ENCODE data around the gene MMP21.

The MMP21 gene

DNA sequence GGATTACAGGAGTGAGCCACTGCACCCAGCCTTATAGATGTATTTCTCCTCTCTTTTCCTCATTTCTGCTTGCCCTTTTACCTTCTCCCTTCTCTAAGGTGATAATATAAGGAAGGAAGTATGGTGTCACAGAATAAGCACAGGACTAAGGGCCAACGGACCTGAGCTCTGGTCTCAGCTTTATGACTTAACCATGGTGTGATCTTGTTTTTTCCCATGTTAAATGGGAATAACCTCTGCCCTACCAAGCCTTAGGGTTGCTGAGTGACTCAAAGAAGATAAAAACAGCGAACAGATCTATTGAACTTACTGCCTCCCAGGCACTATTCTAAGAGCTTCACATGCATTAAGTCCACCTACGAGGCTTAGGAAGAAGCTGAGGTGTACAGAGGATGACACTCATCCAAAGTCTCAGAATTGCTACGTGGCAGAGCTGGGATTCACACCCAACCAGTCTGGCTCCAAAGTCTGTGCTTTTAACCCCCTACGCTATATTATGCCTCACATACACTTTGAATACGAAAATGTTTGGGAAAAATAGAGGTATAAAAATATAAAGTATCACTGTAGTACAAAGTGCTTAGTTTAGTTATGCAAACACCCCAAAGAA, 41.8 kb upstream of the MMP21 start:
- DNase-seq (ENCODE audit: extremely low spot score), result no peak
- ChIA-PET CTCF (no interaction called here), POLR2A (no interaction called here)

DNA sequence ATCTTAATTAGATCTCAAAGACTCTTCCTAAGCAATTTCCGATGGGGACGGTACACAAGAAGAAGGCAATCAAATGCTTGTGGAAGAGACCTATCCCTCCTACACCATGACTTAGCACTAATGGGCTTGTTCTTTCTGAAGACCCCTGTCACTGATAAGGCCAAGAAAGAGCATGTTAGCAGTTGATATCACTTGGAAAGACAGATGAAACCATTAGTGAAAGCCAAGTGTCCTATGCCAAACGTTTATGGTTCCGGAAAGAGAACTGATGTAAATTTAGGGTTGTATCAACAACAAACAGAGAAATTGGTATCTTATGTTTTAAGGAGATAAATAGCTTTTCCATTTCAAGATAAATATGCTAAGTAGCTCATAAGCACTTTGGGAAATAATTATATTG, 40.9 kb upstream of the MMP21 start:
- no peak for DNase-seq (ENCODE audit: extremely low spot score)
- TF ChIP-seq ELF4 (IDR thresholded peaks at IDR 0.05), result no peak
- CTCF ChIA-PET, result no interaction called here
- POLR2A ChIA-PET, result no interaction called here

More for the DNA sequence above, 41.8 kb upstream of the MMP21 start:
- TF ChIP-seq, protein P1, sequence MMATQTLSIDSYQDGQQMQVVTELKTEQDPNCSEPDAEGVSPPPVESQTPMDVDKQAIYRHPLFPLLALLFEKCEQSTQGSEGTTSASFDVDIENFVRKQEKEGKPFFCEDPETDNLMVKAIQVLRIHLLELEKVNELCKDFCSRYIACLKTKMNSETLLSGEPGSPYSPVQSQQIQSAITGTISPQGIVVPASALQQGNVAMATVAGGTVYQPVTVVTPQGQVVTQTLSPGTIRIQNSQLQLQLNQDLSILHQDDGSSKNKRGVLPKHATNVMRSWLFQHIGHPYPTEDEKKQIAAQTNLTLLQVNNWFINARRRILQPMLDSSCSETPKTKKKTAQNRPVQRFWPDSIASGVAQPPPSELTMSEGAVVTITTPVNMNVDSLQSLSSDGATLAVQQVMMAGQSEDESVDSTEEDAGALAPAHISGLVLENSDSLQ (IDR thresholded peaks at IDR 0.05), result no peak
- TF ChIP-seq CTBP1 (IDR thresholded peaks at IDR 0.05; ENCODE audit: borderline replicate concordance), result no peak
- no peak for TF ChIP-seq LEF1 (IDR thresholded peaks at IDR 0.05; ENCODE audit: borderline replicate concordance)

DNA sequence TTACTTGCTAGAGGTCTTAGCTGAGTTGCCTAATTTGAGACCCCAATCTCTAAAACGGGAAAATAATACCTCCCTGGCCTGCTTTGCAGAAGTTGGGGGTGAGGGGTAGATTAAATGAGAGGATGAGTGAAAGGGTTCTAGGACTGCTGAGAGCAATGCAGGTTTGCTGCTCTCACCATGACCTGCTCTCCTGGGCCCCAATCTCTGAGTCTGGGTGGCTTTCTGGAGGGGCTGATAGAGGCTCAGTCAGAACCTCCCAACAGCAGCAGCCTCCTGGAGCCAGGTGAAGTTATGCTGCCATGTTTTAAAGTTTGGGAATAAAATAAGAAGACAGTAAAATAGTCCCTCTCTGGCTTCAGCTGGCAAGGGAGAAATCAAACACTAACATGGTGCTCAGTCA, 40.1 kb upstream of the MMP21 start:
- TF ChIP-seq L3MBTL2 (conservative IDR thresholded peaks at IDR 0.05) (no peak), CTBP1 (IDR thresholded peaks at IDR 0.05; ENCODE audit: borderline replicate concordance) (no peak), TARDBP (IDR thresholded peaks at IDR 0.05) (no peak), BHLHE40 (IDR thresholded peaks at IDR 0.05; ENCODE audit: borderline replicate concordance) (no peak), ELF4 (IDR thresholded peaks at IDR 0.05) (no peak), ARNT (IDR thresholded peaks at IDR 0.05) (no peak), SUZ12 (IDR thresholded peaks at IDR 0.05) (no peak), HDGF (IDR thresholded peaks at IDR 0.05; ENCODE audit: borderline replicate concordance) (no peak), ZNF384 (IDR thresholded peaks at IDR 0.05) (no peak), NFRKB (IDR thresholded peaks at IDR 0.05) (no peak), FOXK2 (IDR thresholded peaks at IDR 0.05) (no peak), FOXM1 (IDR thresholded peaks at IDR 0.05; ENCODE audit: borderline replicate concordance) (no peak), LEF1 (IDR thresholded peaks at IDR 0.05; ENCODE audit: borderline replicate concordance) (no peak), FOXA1 (IDR thresholded peaks at IDR 0.05) (no peak)
- DNase-seq (ENCODE audit: extremely low spot score), result no peak
- CTCF ChIA-PET, result no interaction called here
- POLR2A ChIA-PET, result no interaction called here

DNA sequence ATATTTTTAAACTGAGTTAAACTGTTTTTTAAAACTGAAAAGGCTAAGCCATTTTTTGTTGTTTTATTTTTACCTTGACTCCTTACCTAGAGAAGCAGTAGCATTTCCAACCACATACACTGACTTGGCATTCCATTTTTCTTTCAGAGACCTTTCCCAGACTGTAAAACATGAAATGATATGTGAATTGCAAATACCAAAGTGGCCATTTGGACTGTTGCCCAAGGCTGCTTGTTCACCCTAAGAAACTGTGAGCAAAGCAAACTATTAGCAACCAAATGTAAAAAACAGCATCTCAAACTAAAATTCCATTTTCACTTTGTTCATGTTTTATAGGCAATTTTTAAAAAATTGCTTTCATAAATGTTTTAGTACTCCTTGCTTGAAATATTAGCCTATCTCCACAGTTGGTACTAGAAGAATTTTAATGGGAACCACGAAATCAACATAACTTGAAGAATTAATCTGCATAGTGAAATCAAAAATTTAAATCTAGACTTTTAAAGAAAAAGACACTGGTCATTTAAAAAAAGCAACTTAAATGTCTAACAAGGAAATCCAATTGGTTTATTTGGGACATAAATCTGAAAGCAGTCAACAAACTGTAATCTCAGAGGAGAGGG, 36.6 kb upstream of the MMP21 start:
- no peak for DNase-seq (ENCODE audit: extremely low spot score)
- CTCF ChIA-PET, result no interaction called here
- TF ChIP-seq ARNT (IDR thresholded peaks at IDR 0.05) (no peak), SP1 (IDR thresholded peaks at IDR 0.05) (no peak), ZNF384 (IDR thresholded peaks at IDR 0.05) (no peak), HDGF (IDR thresholded peaks at IDR 0.05; ENCODE audit: borderline replicate concordance) (no peak), CTBP1 (IDR thresholded peaks at IDR 0.05; ENCODE audit: borderline replicate concordance) (no peak), LEF1 (IDR thresholded peaks at IDR 0.05; ENCODE audit: borderline replicate concordance) (no peak), SUZ12 (IDR thresholded peaks at IDR 0.05) (no peak), FOXM1 (IDR thresholded peaks at IDR 0.05; ENCODE audit: borderline replicate concordance) (no peak), ELF4 (IDR thresholded peaks at IDR 0.05) (no peak), NFRKB (IDR thresholded peaks at IDR 0.05) (no peak), FOXA1 (IDR thresholded peaks at IDR 0.05) (no peak), BHLHE40 (IDR thresholded peaks at IDR 0.05; ENCODE audit: borderline replicate concordance) (no peak), FOXK2 (IDR thresholded peaks at IDR 0.05) (no peak)
- TF ChIP-seq, protein P1 (IDR thresholded peaks at IDR 0.05), result no peak
- POLR2A ChIA-PET, result no interaction called here

DNA sequence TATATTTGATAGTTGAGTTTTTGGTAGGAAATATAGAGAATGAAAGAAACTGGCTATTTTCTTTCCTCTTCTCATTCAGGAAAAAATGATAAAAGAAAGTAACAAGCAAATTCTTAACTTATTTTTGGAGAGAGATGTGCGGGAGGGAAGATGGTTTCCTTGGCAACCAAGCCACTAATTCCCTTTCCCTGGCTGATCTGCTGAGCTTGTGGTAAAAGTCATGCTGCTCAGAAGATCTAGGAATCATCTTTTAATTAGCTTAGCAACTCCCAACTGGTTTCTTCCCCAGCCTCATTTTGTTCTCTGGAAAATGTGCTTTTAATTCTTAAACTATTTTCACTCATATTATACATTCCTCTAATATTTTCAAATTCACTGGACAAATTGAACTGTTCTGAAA, 35.6 kb upstream of the MMP21 start:
- DNase-seq (ENCODE audit: extremely low spot score), result peak; percentile 9
- ChIA-PET CTCF (no interaction called here), POLR2A (no interaction called here)
- no peak for TF ChIP-seq FOXA1 (IDR thresholded peaks at IDR 0.05)
- TF ChIP-seq FOXM1 (IDR thresholded peaks at IDR 0.05; ENCODE audit: borderline replicate concordance), result no peak

DNA sequence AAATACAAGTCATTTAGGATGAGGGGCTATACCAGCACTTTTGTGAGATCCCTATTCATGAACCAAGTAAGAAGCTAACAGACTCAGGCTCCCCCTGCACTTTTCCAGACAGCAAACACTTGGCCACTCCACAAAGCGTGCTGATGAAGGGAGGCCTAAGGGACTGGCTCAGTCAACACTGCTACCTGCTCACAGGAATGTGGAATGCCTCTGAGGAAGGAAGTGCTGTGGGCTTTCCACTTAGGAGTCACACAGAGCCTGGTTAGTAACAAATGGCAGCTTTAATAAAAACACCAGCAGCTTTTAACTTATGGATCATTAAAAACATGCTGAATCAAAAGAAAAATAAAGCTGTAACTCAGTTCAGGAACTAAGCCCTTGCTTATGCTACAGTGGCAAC, 32.4 kb upstream of the MMP21 start:
- CTCF ChIA-PET, result no interaction called here
- no peak for DNase-seq (ENCODE audit: extremely low spot score)
- POLR2A ChIA-PET, result interaction anchor here (2.5 kb wide), 1 partner anchor 15 kb away, joined by 7 read pairs; the partner anchor contains the start of genes BCCIP and UROS
- TF ChIP-seq BHLHE40 (IDR thresholded peaks at IDR 0.05; ENCODE audit: borderline replicate concordance) (no peak), L3MBTL2 (conservative IDR thresholded peaks at IDR 0.05) (no peak), ELF4 (IDR thresholded peaks at IDR 0.05) (no peak), FOXA1 (IDR thresholded peaks at IDR 0.05) (no peak), SP1 (IDR thresholded peaks at IDR 0.05) (no peak)
- TF ChIP-seq, protein P1 (IDR thresholded peaks at IDR 0.05), result no peak

DNA sequence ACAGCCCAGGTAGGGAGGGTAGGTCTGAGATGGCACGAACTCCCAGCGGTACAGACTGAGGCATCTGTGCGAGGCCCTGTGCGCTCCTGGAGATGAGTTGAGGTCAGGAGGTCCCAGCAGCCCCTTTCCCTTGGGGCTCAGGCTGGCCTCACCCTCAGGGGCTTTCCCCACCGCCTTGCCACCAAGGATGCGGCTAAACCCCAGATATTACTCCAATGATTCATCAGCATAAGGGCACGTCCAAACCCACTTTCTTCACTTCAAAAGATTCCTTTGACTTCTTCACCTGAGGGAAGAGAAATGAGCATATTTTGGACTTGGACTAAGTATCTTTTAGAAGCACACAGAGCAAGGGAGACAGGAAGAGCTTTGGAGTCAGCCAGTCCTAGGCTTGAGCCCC, 27.1 kb upstream of the MMP21 start:
- CTCF ChIA-PET, result interaction anchor here (0.6 kb wide), 1 partner anchor 1011 kb away, joined by 3 read pairs; no protein-coding TSS in a partner anchor
- TF ChIP-seq ELF4 (IDR thresholded peaks at IDR 0.05) (no peak), SUZ12 (IDR thresholded peaks at IDR 0.05) (no peak), TARDBP (IDR thresholded peaks at IDR 0.05) (no peak), FOXA1 (IDR thresholded peaks at IDR 0.05) (no peak), ARNT (IDR thresholded peaks at IDR 0.05) (no peak), SP1 (IDR thresholded peaks at IDR 0.05) (no peak), L3MBTL2 (conservative IDR thresholded peaks at IDR 0.05) (no peak), FOXK2 (IDR thresholded peaks at IDR 0.05) (no peak), CTBP1 (IDR thresholded peaks at IDR 0.05; ENCODE audit: borderline replicate concordance) (no peak), ZNF384 (IDR thresholded peaks at IDR 0.05) (no peak), HDGF (IDR thresholded peaks at IDR 0.05; ENCODE audit: borderline replicate concordance) (no peak), BHLHE40 (IDR thresholded peaks at IDR 0.05; ENCODE audit: borderline replicate concordance) (no peak), FOXM1 (IDR thresholded peaks at IDR 0.05; ENCODE audit: borderline replicate concordance) (no peak), LEF1 (IDR thresholded peaks at IDR 0.05; ENCODE audit: borderline replicate concordance) (no peak), NFRKB (IDR thresholded peaks at IDR 0.05) (no peak)
- TF ChIP-seq, protein P1 (IDR thresholded peaks at IDR 0.05), result no peak
- POLR2A ChIA-PET, result no interaction called here
- DNase-seq (ENCODE audit: extremely low spot score), result no peak
